A172 (cell line): ENCODE measurements around the gene CUEDC2. TPM values are rescaled to one million over a fixed set of nuclear protein-coding genes. Genes with fewer than 3 reads are reported as not detected.

Experiments used
- DNase-seq: peaks from one replicate; pipeline ENCODE4 v3.0.0-alpha.2; 2015; ENCODE audit warnings: low spot score
- total RNA-seq: library from RNA; depleted of rRNA; stranded (reverse); fragments of >200 nt; shearing (Covaris generic); gene quantifications from 2 replicates; pipeline ENCODE4 v1.2.3, GENCODE V29; 2014

The CUEDC2 gene
- total RNA-seq, 1 experiment from 2014 or later, result 121 TPM

GRCh38 chr10:102397222-102398171 lies 34.9 kb downstream of the CUEDC2 start:
- DNase-seq, result no peak

GRCh38 chr10:102396730-102397151 lies 35.6 kb downstream of the CUEDC2 start:
- no peak for DNase-seq

GRCh38 chr10:102396317-102396650 lies 36.1 kb downstream of the CUEDC2 start:
- DNase-seq, result no peak

- peak; percentile 85 for DNase-seq
Measured at GRCh38 chr10:102395400-102396316, 36.7 kb downstream of the CUEDC2 start, which contains the start of gene NFKB2. TSS of gene NFKB2 (plus strand) at chr10:102395705. CDS start at chr10:102395960, 255 bp downstream.

- no peak for DNase-seq
Measured at GRCh38 chr10:102394801-102395399, 37.5 kb downstream of the CUEDC2 start.

- peak; percentile 93 for DNase-seq
Measured at GRCh38 chr10:102394079-102394800, 38.1 kb downstream of the CUEDC2 start.

GRCh38 chr10:102393411-102394078 lies 38.8 kb downstream of the CUEDC2 start:
- DNase-seq, result no peak

- DNase-seq, result no peak
Measured at GRCh38 chr10:102392306-102392705, 40.1 kb downstream of the CUEDC2 start.

- DNase-seq, result no peak
Measured at GRCh38 chr10:102389894-102390293, 42.5 kb downstream of the CUEDC2 start.

GRCh38 chr10:102384606-102385429 lies 47.6 kb downstream of the CUEDC2 start:
- no peak for DNase-seq

- DNase-seq, result no peak
Measured at GRCh38 chr10:102384053-102384452, 48.3 kb downstream of the CUEDC2 start.

GRCh38 chr10:102382871-102383270 lies 49.5 kb downstream of the CUEDC2 start:
- no peak for DNase-seq

GRCh38 chr10:102381983-102382382 lies 50.4 kb downstream of the CUEDC2 start:
- DNase-seq, result no peak

- DNase-seq, result no peak
Measured at GRCh38 chr10:102379383-102379782, 53.0 kb downstream of the CUEDC2 start.

- no peak for DNase-seq
Measured at GRCh38 chr10:102376901-102377300, 55.5 kb downstream of the CUEDC2 start.

GRCh38 chr10:102375867-102376266 lies 56.5 kb downstream of the CUEDC2 start:
- no peak for DNase-seq

- no peak for DNase-seq
Measured at GRCh38 chr10:102375250-102375649, 57.1 kb downstream of the CUEDC2 start.
